Dermis blood vessel endothelial cell (primary cell): Measurements from ENCODE around the gene EHHADH. TPM values are rescaled to one million over a fixed set of nuclear protein-coding genes. Genes with fewer than 3 reads are reported as not detected.

Experiments
- total RNA-seq: library from RNA; depleted of rRNA; stranded (reverse); fragments of >200 nt; gene quantifications from 2 replicates; pipeline ENCODE4 v1.2.3, GENCODE V29; 2014

EHHADH gene
- total RNA-seq, 1 donor from 2014 or later: 6.6 TPM

Other genes starting within 250 kb of the EHHADH start
- gene C3orf70, start 101.0 kb downstream of the EHHADH start, total RNA-seq: 2.6 and 2.8 TPM in 2 replicates
- gene MAP3K13, start 109.1 kb upstream of the EHHADH start, total RNA-seq: 11.9 and 13.2 TPM in 2 replicates
- 6.3 and 9.1 TPM in 2 replicates for gene TMEM41A, start 245.0 kb upstream of the EHHADH start, total RNA-seq